Liver (tissue), 9 donors: ENCODE results near the gene MYO7B. TPM values are rescaled to one million over a fixed set of nuclear protein-coding genes. Genes with fewer than 3 reads are reported as not detected.

Source experiments
- DNase-seq: peaks from one replicate; pipeline ENCODE4 v3.0.0-alpha.2; 2017; ENCODE audit warnings: low spot score
- H3K27ac ChIP-seq, 2 donors: one replicate each; pipeline ENCODE4 v1.7.0; 2013; ENCODE audit warnings: inconsistent platforms in 2 of 2, low read length in 2 of 2, control low read depth in 1 of 2, low read depth in 1 of 2, mild to moderate bottlenecking in 1 of 2
- H3K27me3 ChIP-seq, 4 donors: one replicate each; pipeline versions ENCODE4 v1.6.1 to v1.7.0; 2013; ENCODE audit warnings: low read length in 3 of 4, inconsistent platforms in 1 of 4, mild to moderate bottlenecking in 1 of 4, moderate library complexity in 1 of 4; ENCODE audit not compliant: control insufficient read depth in 4 of 4, insufficient read depth in 4 of 4
- H3K36me3 ChIP-seq, 4 donors: one replicate each; pipeline versions ENCODE4 v1.6.1 to v1.7.0; 2013; ENCODE audit warnings: low read length in 3 of 4, mild to moderate bottlenecking in 3 of 4, low read depth in 1 of 4, moderate library complexity in 1 of 4; ENCODE audit not compliant: control insufficient read depth in 4 of 4, insufficient read depth in 3 of 4
- H3K4me1 ChIP-seq, 4 donors: one replicate each; pipeline versions ENCODE4 v1.6.1 to v1.7.0; 2013; ENCODE audit warnings: low read length in 3 of 4, mild to moderate bottlenecking in 3 of 4, moderate library complexity in 1 of 4; ENCODE audit not compliant: control insufficient read depth in 4 of 4, insufficient read depth in 4 of 4
- H3K4me3 ChIP-seq, 3 donors: one replicate each; pipeline versions ENCODE4 v1.6.1 to v1.7.0; 2013; ENCODE audit warnings: low read length in 3 of 3, control low read depth in 1 of 3, low read depth in 1 of 3, mild to moderate bottlenecking in 1 of 3
- H3K9ac ChIP-seq, 2 donors: one replicate each; pipeline ENCODE4 v1.7.0; 2013; ENCODE audit warnings: low read length in 2 of 2, mild to moderate bottlenecking in 2 of 2, moderate library complexity in 2 of 2, control low read depth in 1 of 2, low read depth in 1 of 2
- H3K9me3 ChIP-seq, 4 donors: one replicate each; pipeline versions ENCODE4 v1.6.1 to v1.7.0; 2013; ENCODE audit warnings: low read length in 3 of 4; ENCODE audit not compliant: control insufficient read depth in 4 of 4
- EGR1 ChIP-seq, 2 donors: IDR thresholded peaks; 2 replicates each; pipeline ENCODE4 v1.6.1; 2016 to 2018; ENCODE audit warnings: antibody characterized with exemption in 2 of 2, low read depth in 2 of 2
- FOXA2 ChIP-seq: IDR thresholded peaks from 2 replicates; pipeline ENCODE4 v1.6.1; 2016; ENCODE audit warnings: antibody characterized with exemption
- NR2F2 ChIP-seq: IDR thresholded peaks from 2 replicates; pipeline ENCODE4 v1.6.1; 2016; ENCODE audit warnings: antibody characterized with exemption
- RAD21 ChIP-seq, 2 donors: IDR thresholded peaks; 2 replicates each; pipeline ENCODE4 v1.6.1; 2016; ENCODE audit warnings: antibody characterized with exemption in 2 of 2, mild to moderate bottlenecking in 2 of 2
- RXRA ChIP-seq, 2 donors: IDR thresholded peaks; 2 replicates each; pipeline ENCODE4 v1.6.1; 2017 to 2018; ENCODE audit warnings: antibody characterized with exemption in 2 of 2, mild to moderate bottlenecking in 1 of 2
- SP1 ChIP-seq: IDR thresholded peaks from 2 replicates; pipeline ENCODE4 v1.6.1; 2018; ENCODE audit warnings: antibody characterized with exemption, mild to moderate bottlenecking
- TAF1 ChIP-seq: conservative IDR thresholded peaks from 2 replicates; pipeline ENCODE4 v1.6.1; 2016; ENCODE audit warnings: antibody characterized with exemption, mild to moderate bottlenecking
- YY1 ChIP-seq: IDR thresholded peaks from 2 replicates; pipeline ENCODE4 v1.6.1; 2016; ENCODE audit warnings: antibody characterized with exemption, mild to moderate bottlenecking
- WGBS: extraction: QIAGEN DNeasy Blood & Tissue Kit; methylation state at CpG from one replicate; pipeline ENCODE4 v1.1.7; 2013; 5-methylcytosine and 5-hydroxymethylcytosine counted together
- polyA plus RNA-seq, 2 donors: library from polyadenylated mRNA; stranded (reverse) in 1 of 2; unstranded in 1 of 2; fragments of 200-250 nt in 1 of 2; fragments of >200 nt in 1 of 2; fragmentation: Nextera tagmentation in 1 of 2; extraction: Ambion mirVana in 1 of 2; gene quantifications; one replicate each; pipeline versions ENCODE4 v1.2.1 to v1.2.3, GENCODE V29; 2013 to 2015
- total RNA-seq, 2 donors: library from RNA; depleted of rRNA; stranded (reverse); fragments of >200 nt; gene quantifications; one replicate each; pipeline ENCODE4 v1.2.3, GENCODE V29; 2014
- TF ChIP-seq, protein P1 (sequence below): fragments of 150-350 bp; IDR thresholded peaks from 2 replicates; pipeline ENCODE4 v1.5.1; 2017; ENCODE audit warnings: improper control_type of control experiment, low read depth, low read length; ENCODE audit not compliant: missing input control
- donor health status: healthy.
- donor health status: healthy.
- donor health status: healthy.
- donor health status: healthy.
- donor health status: healthy.

Gene MYO7B
- total and polyA plus RNA-seq, 4 donors = 0.15 to 1.1 (median 0.64) TPM

GRCh38 chr2:127661072-127661649 lies 125.7 kb downstream of the MYO7B start:
- Histone ChIP-seq H3K27me3 (no peaks in the 10 kb centered on the region), H3K4me3 (no peak overlapping the region), H3K36me3 (no peaks in the 10 kb centered on the region), H3K9ac (no peak overlapping the region), H3K4me1 (peaks cover 23 to 47% (median 37%) of the 10 kb centered on the region in 4 donors), H3K9me3 (no peaks in the 10 kb centered on the region), H3K27ac (no peak overlapping the region)
- no peak for DNase-seq
- TF ChIP-seq NR2F2 = peak; percentile 84
- no peak for TF ChIP-seq EGR1 (IDR thresholded peaks at IDR 0.05; ENCODE audit: low read depth in 2 of 2)
- WGBS = 81% methylated on average over 14 of the region's 14 CpGs

- Histone ChIP-seq H3K9ac (no peak overlapping the region), H3K4me1 (peaks cover 23 to 55% (median 40%) of the 10 kb centered on the region in 4 donors), H3K4me3 (no peak overlapping the region), H3K36me3 (no peaks in the 10 kb centered on the region), H3K27ac (no peak overlapping the region), H3K9me3 (no peaks in the 10 kb centered on the region), H3K27me3 (no peaks in the 10 kb centered on the region)
- DNase-seq = no peak
- TF ChIP-seq YY1 (no peak), NR2F2 (peak; percentile 12), RAD21 (IDR thresholded peaks at IDR 0.05) (no peak), RXRA (IDR thresholded peaks at IDR 0.05) (peak in 1 of 2 donors; percentile 67)
- 42% methylated on average over 9 of the region's 9 CpGs for WGBS
These were observed 126.5 kb downstream of the MYO7B start for GRCh38 chr2:127661949-127662510.

GRCh38 chr2:127662937-127663565 lies 127.6 kb downstream of the MYO7B start:
- H3K4me3 ChIP-seq = no peak overlapping the region
- peak overlapping the region in 1 of 2 donors; percentile 52 for H3K27ac ChIP-seq
- peaks cover 23 to 55% (median 40%) of the 10 kb centered on the region in 4 donors for H3K4me1 ChIP-seq
- no peak for DNase-seq
- no peaks in the 10 kb centered on the region for H3K27me3 ChIP-seq
- no peaks in the 10 kb centered on the region for H3K36me3 ChIP-seq
- no peak overlapping the region for H3K9ac ChIP-seq
- H3K9me3 ChIP-seq = no peaks in the 10 kb centered on the region
- WGBS = 41% methylated on average over 9 of the region's 9 CpGs
- TF ChIP-seq RXRA (IDR thresholded peaks at IDR 0.05) (peak in 1 of 2 donors; percentile 29), TAF1 (no peak)

- no peaks in the 10 kb centered on the region for H3K27me3 ChIP-seq
- no peak overlapping the region for H3K9ac ChIP-seq
- no peak for DNase-seq
- TF ChIP-seq EGR1 (IDR thresholded peaks at IDR 0.05; ENCODE audit: low read depth in 2 of 2) (no peak), NR2F2 (no peak), SP1 (no peak), YY1 (no peak), FOXA2 (no peak)
- TF ChIP-seq, protein P1, sequence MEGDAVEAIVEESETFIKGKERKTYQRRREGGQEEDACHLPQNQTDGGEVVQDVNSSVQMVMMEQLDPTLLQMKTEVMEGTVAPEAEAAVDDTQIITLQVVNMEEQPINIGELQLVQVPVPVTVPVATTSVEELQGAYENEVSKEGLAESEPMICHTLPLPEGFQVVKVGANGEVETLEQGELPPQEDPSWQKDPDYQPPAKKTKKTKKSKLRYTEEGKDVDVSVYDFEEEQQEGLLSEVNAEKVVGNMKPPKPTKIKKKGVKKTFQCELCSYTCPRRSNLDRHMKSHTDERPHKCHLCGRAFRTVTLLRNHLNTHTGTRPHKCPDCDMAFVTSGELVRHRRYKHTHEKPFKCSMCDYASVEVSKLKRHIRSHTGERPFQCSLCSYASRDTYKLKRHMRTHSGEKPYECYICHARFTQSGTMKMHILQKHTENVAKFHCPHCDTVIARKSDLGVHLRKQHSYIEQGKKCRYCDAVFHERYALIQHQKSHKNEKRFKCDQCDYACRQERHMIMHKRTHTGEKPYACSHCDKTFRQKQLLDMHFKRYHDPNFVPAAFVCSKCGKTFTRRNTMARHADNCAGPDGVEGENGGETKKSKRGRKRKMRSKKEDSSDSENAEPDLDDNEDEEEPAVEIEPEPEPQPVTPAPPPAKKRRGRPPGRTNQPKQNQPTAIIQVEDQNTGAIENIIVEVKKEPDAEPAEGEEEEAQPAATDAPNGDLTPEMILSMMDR = no peak
- peak overlapping the region; percentile 52 to 93 for H3K27ac ChIP-seq
- no peaks in the 10 kb centered on the region for H3K36me3 ChIP-seq
- peak overlapping the region in 2 of 3 donors; percentile 37 to 72 for H3K4me3 ChIP-seq
- WGBS = 39% methylated on average over 6 of the region's 6 CpGs
- no peaks in the 10 kb centered on the region for H3K9me3 ChIP-seq
- H3K4me1 ChIP-seq = peaks cover 23 to 55% (median 40%) of the 10 kb centered on the region in 4 donors
These were observed 128.1 kb downstream of the MYO7B start for GRCh38 chr2:127663566-127664064.
